Common myeloid progenitor, CD34-positive (primary cell): ENCODE measurements around the gene HPX. TPM values are rescaled to one million over a fixed set of nuclear protein-coding genes. Genes with fewer than 3 reads are reported as not detected.

ENCODE experiments used
- CTCF ChIA-PET: fragments of 350-600 bp; sonication (Branson Sonifier 250); formaldehyde crosslinking; loops from one replicate; lab custom pipeline; 2021; ENCODE audit warnings: antibody characterized with exemption; lab: Charles Lee
- POLR2A ChIA-PET: fragments of 350-600 bp; sonication (Branson Sonifier 250); formaldehyde crosslinking; loops from one replicate; lab custom pipeline; 2021; ENCODE audit warnings: antibody characterized with exemption; lab: Charles Lee
- DNase-seq, 3 donors: peaks; one replicate each; pipeline versions ENCODE4 v3.0.0 to v3.0.0-alpha.2; 2013
- H3K27ac ChIP-seq, 2 experiments: 1 replicate in 1 of 2; 2 replicates in 1 of 2; pipeline ENCODE4 v1.7.0; 2013; ENCODE audit warnings: inconsistent platforms in 2 of 2, low read length in 2 of 2, mild to moderate bottlenecking in 2 of 2, low read depth in 1 of 2, moderate library complexity in 1 of 2; ENCODE audit not compliant: severe bottlenecking in 2 of 2, insufficient read depth in 1 of 2, poor library complexity in 1 of 2
- H3K27me3 ChIP-seq, 5 experiments: replicated peaks in 2 of 5; 1 replicate in 3 of 5; 2 replicates in 2 of 5; pipeline versions ENCODE4 v1.6.1 to v1.7.0; 2013; ENCODE audit warnings: low read length in 4 of 5, mild to moderate bottlenecking in 2 of 5, moderate library complexity in 2 of 5, inconsistent platforms in 1 of 5; ENCODE audit not compliant: insufficient read depth in 5 of 5, control insufficient read depth in 4 of 5
- H3K36me3 ChIP-seq, 4 experiments: 1 replicate in 2 of 4; 2 replicates in 2 of 4; pipeline versions ENCODE4 v1.6.1 to v1.7.0; 2013; ENCODE audit warnings: low read length in 3 of 4, control low read depth in 1 of 4, mild to moderate bottlenecking in 1 of 4; ENCODE audit not compliant: control insufficient read depth in 4 of 4, insufficient read depth in 4 of 4
- H3K4me1 ChIP-seq, 4 experiments: 1 replicate in 3 of 4; 2 replicates in 1 of 4; pipeline versions ENCODE4 v1.6.1 to v1.7.1; 2013; ENCODE audit warnings: low read length in 3 of 4, mild to moderate bottlenecking in 3 of 4, control low read depth in 1 of 4, inconsistent platforms in 1 of 4, moderate library complexity in 1 of 4; ENCODE audit not compliant: control insufficient read depth in 4 of 4, insufficient read depth in 4 of 4; ENCODE audit errors: control extremely low read depth in 1 of 4
- H3K4me3 ChIP-seq, 7 experiments: 1 replicate in 4 of 7; 2 replicates in 3 of 7; pipeline versions ENCODE4 v1.5.1 to v1.7.0; 2013; ENCODE audit warnings: mild to moderate bottlenecking in 7 of 7, low read length in 6 of 7, moderate library complexity in 6 of 7, inconsistent platforms in 2 of 7, low read depth in 2 of 7, control low read depth in 1 of 7; ENCODE audit not compliant: insufficient read depth in 4 of 7, control insufficient read depth in 1 of 7; ENCODE audit errors: extremely low read depth in 1 of 7
- H3K9me3 ChIP-seq, 5 experiments: 1 replicate in 4 of 5; 2 replicates in 1 of 5; pipeline versions ENCODE4 v1.6.1 to v1.7.1; 2013; ENCODE audit warnings: low read length in 4 of 5, mild to moderate bottlenecking in 2 of 5, inconsistent platforms in 1 of 5, low read depth in 1 of 5, moderate library complexity in 1 of 5; ENCODE audit not compliant: control insufficient read depth in 4 of 5, insufficient read depth in 2 of 5; ENCODE audit errors: control extremely low read depth in 1 of 5
- WGBS: methylation state at CpG from one replicate; pipeline ENCODE4 v1.1.5; 2013; ENCODE audit not compliant: insufficient coverage; 5-methylcytosine and 5-hydroxymethylcytosine counted together
- polyA plus RNA-seq: library from polyadenylated mRNA; unstranded; fragments of 120-200 nt; gene quantifications from one replicate; pipeline ENCODE4 v1.2.1, GENCODE V29; 2013

Gene HPX
- 0.44 TPM for polyA plus RNA-seq

- DNase-seq, result no peak
- 82% methylated on average over 2 of the region's 3 CpGs for WGBS
These were observed at the start of gene HPX for GRCh38 chr11:6440906-6441358. TSS of gene HPX (minus strand) at chr11:6440987. CDS start at chr11:6440963, 24 bp downstream.

GRCh38 chr11:6489306-6489705 lies 48.5 kb upstream of the HPX start:
- H3K4me3 ChIP-seq, result no peak overlapping the region
- CTCF ChIA-PET, result interaction anchor here (0.8 to 2.6 kb wide), 7 partner anchors 8 to 173 kb away, joined by 3 to 12 read pairs (median 5); partner anchors contain the start of genes ARFIP2 and TIMM10B
- no peak overlapping the region for H3K27ac ChIP-seq
- no peaks in the 10 kb centered on the region for H3K27me3 ChIP-seq
- POLR2A ChIA-PET, result no interaction called here
- 95% methylated on average over 2 of the region's 4 CpGs for WGBS
- no peaks in the 10 kb centered on the region for H3K9me3 ChIP-seq
- DNase-seq, result no peak
- peaks cover 5 to 60% (median 35%) of the 10 kb centered on the region in 4 experiments for H3K36me3 ChIP-seq
- H3K4me1 ChIP-seq, result no peaks in the 10 kb centered on the region

More at GRCh38 chr11:6440906-6441358, at the start of gene HPX:
- H3K36me3 ChIP-seq, result no peaks in the 10 kb centered on the region
- peaks cover 0 to 3% (median 0%) of the 10 kb centered on the region in 5 experiments for H3K27me3 ChIP-seq
- CTCF ChIA-PET, result interaction anchor here (1.1 to 22.9 kb wide), 12 partner anchors 10 to 67 kb away, joined by 3 to 464 read pairs (median 6); partner anchors contain the start of genes APBB1, ARFIP2, SMPD1 and TIMM10B
- H3K27ac ChIP-seq, result no peak within 1 kb of the TSS
- no peaks in the 10 kb centered on the region for H3K9me3 ChIP-seq
- peaks cover 0 to 15% (median 10%) of the 10 kb centered on the region in 4 experiments for H3K4me1 ChIP-seq
- no peak within 1 kb of the TSS for H3K4me3 ChIP-seq
- POLR2A ChIA-PET, result no interaction called here

GRCh38 chr11:6488821-6489220 lies 48.0 kb upstream of the HPX start:
- CTCF ChIA-PET, result interaction anchor here (2.0 to 2.6 kb wide), 3 partner anchors 10 to 110 kb away, joined by 7 to 12 read pairs (median 9); no protein-coding TSS in a partner anchor
- POLR2A ChIA-PET, result no interaction called here
- Histone ChIP-seq H3K27me3 (no peaks in the 10 kb centered on the region), H3K4me1 (no peaks in the 10 kb centered on the region), H3K36me3 (peaks cover 6 to 62% (median 35%) of the 10 kb centered on the region in 4 experiments), H3K27ac (no peak overlapping the region), H3K9me3 (no peaks in the 10 kb centered on the region), H3K4me3 (no peak overlapping the region)
- WGBS, result 100% methylated on average over 1 of the region's 3 CpGs
- no peak for DNase-seq

GRCh38 chr11:6488342-6488741 lies 47.6 kb upstream of the HPX start:
- ChIA-PET POLR2A (no interaction called here), CTCF (interaction anchor here (1.3 to 2.6 kb wide), 5 partner anchors 10 to 110 kb away, joined by 3 to 12 read pairs (median 7); no protein-coding TSS in a partner anchor)
- peaks cover 6 to 63% (median 39%) of the 10 kb centered on the region in 4 experiments for H3K36me3 ChIP-seq
- no peaks in the 10 kb centered on the region for H3K27me3 ChIP-seq
- H3K27ac ChIP-seq, result no peak overlapping the region
- no peak overlapping the region for H3K4me3 ChIP-seq
- H3K9me3 ChIP-seq, result no peaks in the 10 kb centered on the region
- no peaks in the 10 kb centered on the region for H3K4me1 ChIP-seq
- DNase-seq, result no peak
- 98% methylated on average over 5 of the region's 6 CpGs for WGBS

GRCh38 chr11:6486938-6487337 lies 46.2 kb upstream of the HPX start:
- no peaks in the 10 kb centered on the region for H3K27me3 ChIP-seq
- ChIA-PET CTCF (interaction anchor here (0.9 to 2.9 kb wide), 6 partner anchors 8 to 109 kb away, joined by 3 to 12 read pairs (median 4); partner anchors contain the start of gene DNHD1), POLR2A (no interaction called here)
- H3K27ac ChIP-seq, result no peak overlapping the region
- H3K9me3 ChIP-seq, result no peaks in the 10 kb centered on the region
- DNase-seq, result no peak
- no peak overlapping the region for H3K4me3 ChIP-seq
- H3K36me3 ChIP-seq, result peaks cover 11 to 68% (median 41%) of the 10 kb centered on the region in 4 experiments
- WGBS, result no CpG with 5 or more reads among the region's 1 CpG
- peaks cover 6 to 11% (median 7%) of the 10 kb centered on the region in 4 experiments for H3K4me1 ChIP-seq

GRCh38 chr11:6486256-6486655 lies 45.5 kb upstream of the HPX start:
- H3K36me3 ChIP-seq, result peaks cover 11 to 66% (median 41%) of the 10 kb centered on the region in 4 experiments

GRCh38 chr11:6485661-6486060 lies 44.9 kb upstream of the HPX start:
- Histone ChIP-seq H3K27ac (no peak overlapping the region), H3K4me3 (no peak overlapping the region), H3K36me3 (peaks cover 11 to 64% (median 40%) of the 10 kb centered on the region in 4 experiments), H3K27me3 (no peaks in the 10 kb centered on the region), H3K4me1 (peaks cover 6 to 15% (median 15%) of the 10 kb centered on the region in 4 experiments), H3K9me3 (no peaks in the 10 kb centered on the region)
- ChIA-PET CTCF (interaction anchor here (0.9 to 5.1 kb wide), 4 partner anchors 10 to 101 kb away, joined by 3 to 19 read pairs (median 8); partner anchors contain the start of gene DNHD1), POLR2A (interaction anchor here (1.2 kb wide), 1 partner anchor 10 kb away, joined by 5 read pairs; no protein-coding TSS in a partner anchor)
- no peak for DNase-seq
- WGBS, result 92% methylated on average over 3 of the region's 3 CpGs

More at GRCh38 chr11:6486256-6486655, 45.5 kb upstream of the HPX start:
- Histone ChIP-seq H3K27me3 (no peaks in the 10 kb centered on the region), H3K9me3 (no peaks in the 10 kb centered on the region), H3K4me1 (peaks cover 6 to 12% (median 11%) of the 10 kb centered on the region in 4 experiments), H3K27ac (no peak overlapping the region), H3K4me3 (no peak overlapping the region)
- POLR2A ChIA-PET, result no interaction called here
- CTCF ChIA-PET, result interaction anchor here (1.0 to 2.9 kb wide), 3 partner anchors 9 to 22 kb away, joined by 4 to 12 read pairs (median 4); partner anchors contain the start of gene DNHD1
- WGBS, result 96% methylated on average over 3 of the region's 3 CpGs
- DNase-seq, result no peak
